HG02852 (cell line): ENCODE measurements around the gene ASAP2.

Source experiments
- ATAC-seq: cut with Tn5 transposase; IDR thresholded peaks from one replicate; pipeline ENCODE4 v1.9.1; 2021; ENCODE audit warnings: mild to moderate bottlenecking, moderate library complexity; ENCODE audit not compliant: unreplicated experiment

ASAP2 gene

GRCh38 chr2:9179572-9180201, 26.9 kb upstream of the ASAP2 start:
- ATAC-seq, result no peak

GRCh38 chr2:9184361-9184760, 22.3 kb upstream of the ASAP2 start:
- ATAC-seq, result no peak

- no peak for ATAC-seq
Measured at GRCh38 chr2:9187620-9188214, 18.9 kb upstream of the ASAP2 start.

- ATAC-seq, result no peak
Measured at GRCh38 chr2:9188823-9189222, 17.8 kb upstream of the ASAP2 start.

DNA sequence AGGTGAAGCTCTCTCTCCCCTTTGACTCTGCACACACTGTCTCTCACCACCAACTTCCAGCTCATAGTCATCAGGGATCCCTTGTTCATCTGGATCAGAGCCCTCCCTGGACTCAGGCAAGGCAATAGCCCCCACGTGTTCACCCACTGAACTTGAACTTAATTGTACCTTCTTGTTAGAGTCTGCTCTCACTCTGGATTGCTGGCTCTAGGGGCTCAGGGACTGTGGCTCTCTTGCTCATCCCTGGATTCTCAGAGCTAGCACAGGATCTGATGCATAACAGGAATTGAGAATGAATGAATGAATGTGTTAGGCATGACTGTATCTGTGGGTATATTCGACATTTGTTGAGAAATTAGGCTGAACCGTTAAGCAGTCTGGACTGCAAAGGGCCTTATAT, 16.7 kb upstream of the ASAP2 start:
- no peak for ATAC-seq

- no peak for ATAC-seq
Measured at GRCh38 chr2:9191041-9191481, 15.6 kb upstream of the ASAP2 start.

DNA sequence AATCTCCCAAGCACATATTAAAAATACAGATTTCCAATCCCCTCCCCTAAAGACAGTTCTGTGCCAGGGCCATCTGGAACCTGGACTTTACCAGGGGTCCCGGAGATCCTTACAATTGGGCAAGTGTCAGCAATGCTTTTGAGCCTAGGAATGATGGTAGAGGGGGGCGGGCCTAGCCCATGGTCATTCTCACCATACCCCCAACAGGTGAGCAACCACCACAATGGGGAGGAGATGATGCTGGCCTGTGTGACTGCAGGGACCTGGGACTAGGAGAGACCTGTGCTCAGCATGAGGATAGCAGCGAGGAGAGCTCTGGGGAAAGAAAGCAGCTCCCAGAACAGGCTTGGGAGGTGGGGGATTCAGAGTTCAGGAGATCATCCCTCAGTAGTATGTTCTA, 13.9 kb upstream of the ASAP2 start:
- no peak for ATAC-seq

DNA sequence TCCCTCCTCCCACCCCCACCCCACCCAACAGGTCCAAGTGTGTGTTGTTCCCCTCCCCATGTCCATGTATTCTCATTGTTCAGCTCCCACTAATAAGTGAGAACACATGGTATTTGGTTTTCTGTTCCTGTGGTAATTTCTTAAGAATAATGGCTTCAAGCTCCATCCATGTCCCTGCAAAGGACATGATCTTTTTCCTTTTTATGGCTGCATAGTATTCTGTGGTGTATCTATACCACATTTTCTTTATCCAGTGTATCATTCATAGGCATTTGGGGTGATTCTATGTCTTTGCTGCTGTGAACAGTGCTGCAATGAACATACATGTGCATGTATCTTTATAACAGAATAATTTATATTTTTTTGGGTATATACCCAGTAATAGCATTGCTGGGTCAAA, 12.3 kb upstream of the ASAP2 start:
- ATAC-seq, result no peak

GRCh38 chr2:9196637-9197036, 10.0 kb upstream of the ASAP2 start:
- no peak for ATAC-seq

GRCh38 chr2:9197916-9198315, 8.7 kb upstream of the ASAP2 start:
- ATAC-seq, result no peak

GRCh38 chr2:9199716-9200632, 6.6 kb upstream of the ASAP2 start:
- ATAC-seq, result no peak

DNA sequence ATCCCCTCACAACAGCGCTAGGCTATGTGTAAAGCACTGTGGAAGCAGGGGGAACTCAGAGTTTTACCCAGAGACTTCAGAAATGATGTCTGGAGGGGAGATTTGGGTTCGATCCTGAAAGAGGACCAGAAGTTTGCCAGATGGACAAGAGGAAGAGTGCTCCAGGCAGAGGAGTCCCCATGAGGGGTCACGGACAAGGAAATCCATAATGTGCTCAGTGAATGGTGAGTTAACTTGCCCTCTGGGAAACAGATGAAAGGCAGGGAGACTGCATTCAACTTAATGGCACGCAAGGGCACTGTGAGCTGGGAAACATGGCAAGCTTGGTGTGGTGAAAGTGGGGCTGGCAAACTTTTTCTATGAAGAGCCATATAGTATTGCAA, 6.0 kb upstream of the ASAP2 start:
- no peak for ATAC-seq

DNA sequence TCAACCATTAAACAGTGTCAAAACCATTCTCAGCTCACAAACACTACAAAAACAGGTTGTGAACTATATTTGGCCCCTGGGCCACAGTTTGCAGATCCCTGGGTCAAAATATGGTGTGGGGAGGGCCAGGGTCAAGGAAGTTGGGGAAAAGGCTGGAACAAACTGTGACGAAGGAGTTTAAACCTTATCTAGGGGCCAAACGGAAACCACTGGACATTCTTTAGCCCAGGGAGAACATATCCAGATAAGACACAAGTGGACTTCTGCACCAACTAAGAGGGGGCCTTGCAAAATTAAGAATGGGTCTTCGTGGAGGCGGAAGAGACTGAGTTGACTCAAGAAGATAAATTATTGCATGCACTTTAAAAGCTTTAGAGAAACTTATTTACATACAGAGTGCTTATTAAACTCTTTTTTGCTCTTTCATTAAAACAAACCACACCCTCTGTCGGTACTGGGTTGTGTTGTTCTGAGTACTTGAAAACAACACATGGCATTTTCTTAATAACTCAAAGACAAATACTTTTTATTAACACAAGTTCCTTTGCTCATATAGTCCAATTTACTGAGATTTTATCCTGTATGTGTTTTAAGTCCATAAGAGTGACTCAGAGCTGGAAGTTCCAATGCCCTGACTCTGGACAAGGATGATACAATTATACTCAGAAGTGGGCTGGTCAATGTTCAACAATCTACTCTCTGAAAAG, 5.3 kb upstream of the ASAP2 start:
- ATAC-seq, result no peak

DNA sequence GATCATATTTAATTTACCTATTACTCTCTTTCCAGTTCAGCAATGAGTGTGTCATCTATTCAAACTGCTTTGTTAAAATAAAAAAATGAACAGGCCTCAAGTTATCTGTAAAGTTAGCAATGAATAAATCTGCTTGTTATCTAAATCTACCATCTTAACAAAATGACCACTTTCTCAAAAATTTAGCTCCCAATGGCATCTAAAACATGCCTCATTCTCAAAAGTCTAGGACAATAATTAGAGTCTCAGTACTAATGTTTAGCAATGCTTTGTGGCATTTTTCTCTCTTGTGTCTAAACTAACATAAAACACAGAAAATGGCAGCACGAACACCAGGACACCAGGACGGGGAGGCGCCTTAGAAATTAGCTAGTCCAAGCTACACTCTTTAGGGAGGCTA, 3.6 kb upstream of the ASAP2 start:
- ATAC-seq, result no peak

DNA sequence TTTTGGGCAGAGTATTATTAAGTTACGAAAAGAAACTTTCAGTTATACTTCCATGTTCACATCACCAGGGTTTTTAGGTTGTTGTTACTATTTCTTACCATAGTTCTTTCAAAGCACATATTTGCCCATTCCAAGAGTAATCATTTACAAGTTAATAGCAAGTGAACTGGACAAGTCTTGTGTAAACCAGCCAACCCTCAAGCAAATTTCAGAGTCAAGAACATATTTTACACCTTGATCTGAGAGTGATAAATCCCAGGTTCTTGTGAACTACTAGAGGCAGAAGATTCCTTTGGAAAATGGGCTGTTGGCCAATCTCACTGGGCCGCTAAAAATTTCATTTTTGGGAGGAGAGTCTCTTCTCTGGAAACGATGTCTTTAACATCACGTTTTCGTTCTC, 2.7 kb upstream of the ASAP2 start:
- ATAC-seq, result no peak

DNA sequence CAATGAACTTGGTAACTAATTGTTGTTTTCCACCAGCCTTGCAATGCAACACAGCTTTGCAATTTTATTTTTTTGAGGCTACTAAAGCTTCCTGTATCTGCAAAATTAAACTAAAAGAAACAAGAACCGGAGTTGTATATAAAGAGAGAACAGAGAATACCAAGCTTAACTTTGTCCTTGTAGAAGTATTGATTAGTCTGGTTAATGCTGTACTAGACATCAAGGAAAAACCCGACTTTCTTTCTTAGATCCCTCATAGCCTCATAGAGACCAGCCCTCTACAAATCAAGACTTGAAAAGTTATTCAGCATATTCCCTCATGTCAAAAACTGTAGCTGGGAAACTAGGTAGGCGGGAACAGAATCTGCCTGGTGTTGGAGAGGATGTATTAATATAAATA, 1.7 kb upstream of the ASAP2 start:
- no peak for ATAC-seq

DNA sequence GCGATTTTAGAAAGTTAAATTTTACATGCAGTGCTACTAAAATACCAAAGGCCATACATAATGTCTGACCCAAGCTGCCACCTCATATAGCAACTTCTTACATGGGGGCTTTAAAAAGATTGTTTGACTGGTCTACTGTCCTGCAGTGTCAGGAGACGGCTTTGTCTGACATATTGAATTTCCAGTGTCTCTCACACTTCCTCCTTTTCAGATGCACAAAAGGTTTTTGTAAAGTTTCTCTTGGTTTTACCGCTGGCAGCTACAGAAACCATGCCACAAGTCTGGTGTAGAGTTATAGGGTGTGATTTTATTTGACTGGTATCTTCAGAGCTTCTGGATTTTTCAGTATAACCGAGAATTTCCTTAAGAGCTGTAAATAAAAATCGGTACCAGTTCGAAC, 1.1 kb upstream of the ASAP2 start:
- ATAC-seq, result no peak

GRCh38 chr2:9206991-9207640, 504 bp downstream of the ASAP2 start:
- peak; percentile 14 for ATAC-seq

DNA sequence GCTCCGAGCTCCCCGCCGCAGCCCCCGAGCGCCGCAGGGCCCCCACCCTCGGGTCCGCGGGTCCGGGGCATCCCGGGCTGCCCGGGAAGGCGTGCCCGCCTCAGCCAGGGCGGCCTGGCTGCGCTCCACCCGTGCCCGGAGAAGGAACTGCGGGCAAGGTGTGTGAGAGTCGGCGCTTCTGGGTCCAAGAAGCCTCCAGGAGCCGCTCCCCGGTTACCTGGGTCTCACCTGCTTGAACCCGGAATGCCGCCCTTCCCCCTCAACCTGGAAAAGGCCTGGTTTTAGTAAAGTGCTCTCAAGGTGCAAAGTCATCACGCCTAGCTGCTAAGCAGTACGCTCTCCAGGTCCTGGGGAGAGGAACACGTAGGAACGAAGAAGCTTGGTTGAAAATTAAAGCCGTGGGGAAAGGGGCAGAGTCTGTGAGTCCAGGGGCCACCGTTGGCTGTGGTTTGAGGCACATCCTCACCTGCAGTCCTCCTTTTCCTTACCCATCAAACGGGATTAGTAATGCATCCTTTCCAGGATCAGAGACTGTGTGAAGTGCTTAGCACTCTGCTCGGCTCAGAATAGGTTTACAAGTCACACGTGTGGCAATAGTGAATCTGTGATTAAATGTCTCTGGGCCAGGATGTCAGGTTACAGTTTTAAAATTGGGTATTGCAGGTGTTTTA, 1.2 kb downstream of the ASAP2 start:
- no peak for ATAC-seq

- no peak for ATAC-seq
Measured at GRCh38 chr2:9208875-9209274, 2.3 kb downstream of the ASAP2 start.
